Memory B cell (primary cell): ENCODE data around the gene SPTBN1.
A peak's percentile ranks its signal among the peaks of the same experiment; 100 is the strongest.

Experiments used
- ATAC-seq: fragments of 150-1000 bp; cut with Tn5 transposase; 2 replicates; pipeline ENCODE4 v1.10.0; 2021; ENCODE audit warnings: low read depth, mild to moderate bottlenecking, moderate library complexity
- DNase-seq, 2 donors: peaks; one replicate each; pipeline ENCODE4 v3.0.0; 2022; ENCODE audit warnings: low spot score in 2 of 2
- H3K27ac Mint-ChIP-seq: one replicate; pipeline ENCODE4 v1.8.0; 2022; ENCODE audit warnings: mild to moderate bottlenecking, moderate library complexity, mixed read lengths
- H3K27me3 Mint-ChIP-seq: one replicate; pipeline ENCODE4 v1.8.0; 2022; ENCODE audit warnings: mixed read lengths
- H3K36me3 Mint-ChIP-seq: one replicate; pipeline ENCODE4 v1.8.0; 2022; ENCODE audit warnings: mild to moderate bottlenecking, mixed read lengths
- H3K4me1 Mint-ChIP-seq: one replicate; pipeline ENCODE4 v1.8.0; 2022; ENCODE audit warnings: mixed read lengths
- H3K4me3 Mint-ChIP-seq: one replicate; pipeline ENCODE4 v1.8.0; 2022; ENCODE audit warnings: mild to moderate bottlenecking, moderate library complexity, mixed read lengths
- H3K9me3 Mint-ChIP-seq: one replicate; pipeline ENCODE4 v1.8.0; 2022; ENCODE audit warnings: mixed read lengths

Gene SPTBN1

GRCh38 chr2:54595161-54595803 lies 139.2 kb downstream of the SPTBN1 start:
- peak overlapping the region; percentile 9 for H3K4me3 Mint-ChIP-seq
- peak overlapping the region; percentile 86 for H3K27ac Mint-ChIP-seq
- peaks cover 16% of the 10 kb centered on the region for H3K36me3 Mint-ChIP-seq
- no peak for ATAC-seq
- no peak for DNase-seq
- no peaks in the 10 kb centered on the region for H3K9me3 Mint-ChIP-seq
- H3K27me3 Mint-ChIP-seq = no peaks in the 10 kb centered on the region
- H3K4me1 Mint-ChIP-seq = peaks cover 59% of the 10 kb centered on the region

- H3K9me3 Mint-ChIP-seq = no peaks in the 10 kb centered on the region
- peak overlapping the region; percentile 77 for H3K4me3 Mint-ChIP-seq
- H3K27me3 Mint-ChIP-seq = no peaks in the 10 kb centered on the region
- peak overlapping the region; percentile 86 for H3K27ac Mint-ChIP-seq
- DNase-seq (no peak), ATAC-seq (no peak)
- H3K4me1 Mint-ChIP-seq = peaks cover 52% of the 10 kb centered on the region
- peaks cover 17% of the 10 kb centered on the region for H3K36me3 Mint-ChIP-seq
Measured at GRCh38 chr2:54595999-54596902, 140.1 kb downstream of the SPTBN1 start.

GRCh38 chr2:54597153-54597848 lies 141.2 kb downstream of the SPTBN1 start:
- Mint-ChIP-seq H3K27me3 (no peaks in the 10 kb centered on the region), H3K4me3 (no peak overlapping the region), H3K27ac (peak overlapping the region; percentile 86), H3K9me3 (no peaks in the 10 kb centered on the region), H3K36me3 (peaks cover 17% of the 10 kb centered on the region), H3K4me1 (peaks cover 51% of the 10 kb centered on the region)
- peak; percentile 31 for ATAC-seq
- DNase-seq = no peak

- Mint-ChIP-seq H3K9me3 (no peaks in the 10 kb centered on the region), H3K4me3 (no peak overlapping the region), H3K4me1 (peaks cover 54% of the 10 kb centered on the region), H3K36me3 (peaks cover 15% of the 10 kb centered on the region), H3K27me3 (no peaks in the 10 kb centered on the region), H3K27ac (no peak overlapping the region)
- ATAC-seq (no peak), DNase-seq (no peak)
Measured at GRCh38 chr2:54598347-54599325, 142.5 kb downstream of the SPTBN1 start.

GRCh38 chr2:54599326-54599710 lies 143.2 kb downstream of the SPTBN1 start:
- no peak for DNase-seq
- no peak for ATAC-seq

GRCh38 chr2:54599914-54600313 lies 143.8 kb downstream of the SPTBN1 start:
- no peak for ATAC-seq
- peaks cover 56% of the 10 kb centered on the region for H3K4me1 Mint-ChIP-seq
- H3K9me3 Mint-ChIP-seq = no peaks in the 10 kb centered on the region
- H3K36me3 Mint-ChIP-seq = peaks cover 15% of the 10 kb centered on the region
- H3K27ac Mint-ChIP-seq = no peak overlapping the region
- H3K27me3 Mint-ChIP-seq = no peaks in the 10 kb centered on the region
- no peak for DNase-seq
- H3K4me3 Mint-ChIP-seq = no peak overlapping the region

More at GRCh38 chr2:54599326-54599710, 143.2 kb downstream of the SPTBN1 start:
- H3K4me1 Mint-ChIP-seq = peaks cover 51% of the 10 kb centered on the region
- no peaks in the 10 kb centered on the region for H3K9me3 Mint-ChIP-seq
- H3K4me3 Mint-ChIP-seq = no peak overlapping the region
- H3K27ac Mint-ChIP-seq = no peak overlapping the region
- no peaks in the 10 kb centered on the region for H3K27me3 Mint-ChIP-seq
- H3K36me3 Mint-ChIP-seq = peaks cover 15% of the 10 kb centered on the region

- peaks cover 12% of the 10 kb centered on the region for H3K36me3 Mint-ChIP-seq
- peaks cover 56% of the 10 kb centered on the region for H3K4me1 Mint-ChIP-seq
- H3K27me3 Mint-ChIP-seq = no peaks in the 10 kb centered on the region
- H3K9me3 Mint-ChIP-seq = no peaks in the 10 kb centered on the region
- ATAC-seq (no peak), DNase-seq (no peak)
- peak overlapping the region; percentile 41 for H3K27ac Mint-ChIP-seq
- no peak overlapping the region for H3K4me3 Mint-ChIP-seq
Measured at GRCh38 chr2:54601339-54601738, 145.2 kb downstream of the SPTBN1 start.

- Mint-ChIP-seq H3K9me3 (no peaks in the 10 kb centered on the region), H3K27me3 (no peaks in the 10 kb centered on the region), H3K36me3 (peaks cover 12% of the 10 kb centered on the region), H3K4me3 (no peak overlapping the region), H3K27ac (peak overlapping the region; percentile 67), H3K4me1 (peaks cover 46% of the 10 kb centered on the region)
- DNase-seq (no peak), ATAC-seq (no peak)
Measured at GRCh38 chr2:54602736-54603322, 146.7 kb downstream of the SPTBN1 start.

GRCh38 chr2:54603357-54603756 lies 147.2 kb downstream of the SPTBN1 start:
- Mint-ChIP-seq H3K36me3 (peaks cover 15% of the 10 kb centered on the region), H3K9me3 (no peaks in the 10 kb centered on the region), H3K27me3 (no peaks in the 10 kb centered on the region), H3K4me1 (peaks cover 49% of the 10 kb centered on the region), H3K4me3 (no peak overlapping the region), H3K27ac (peak overlapping the region; percentile 73)
- no peak for DNase-seq
- ATAC-seq = no peak

GRCh38 chr2:54603796-54604195 lies 147.7 kb downstream of the SPTBN1 start:
- Mint-ChIP-seq H3K4me1 (peaks cover 50% of the 10 kb centered on the region), H3K27me3 (no peaks in the 10 kb centered on the region), H3K4me3 (no peak overlapping the region), H3K36me3 (peaks cover 15% of the 10 kb centered on the region), H3K9me3 (no peaks in the 10 kb centered on the region), H3K27ac (peak overlapping the region; percentile 73)
- ATAC-seq (no peak), DNase-seq (no peak)

GRCh38 chr2:54604871-54605270 lies 148.7 kb downstream of the SPTBN1 start:
- Mint-ChIP-seq H3K36me3 (peaks cover 13% of the 10 kb centered on the region), H3K27ac (peak overlapping the region; percentile 73), H3K4me3 (no peak overlapping the region), H3K9me3 (no peaks in the 10 kb centered on the region), H3K27me3 (no peaks in the 10 kb centered on the region), H3K4me1 (peaks cover 53% of the 10 kb centered on the region)
- DNase-seq (no peak), ATAC-seq (no peak)

GRCh38 chr2:54605836-54606235 lies 149.7 kb downstream of the SPTBN1 start:
- Mint-ChIP-seq H3K4me1 (peaks cover 54% of the 10 kb centered on the region), H3K27ac (peak overlapping the region; percentile 72), H3K4me3 (no peak overlapping the region), H3K9me3 (no peaks in the 10 kb centered on the region), H3K27me3 (no peaks in the 10 kb centered on the region), H3K36me3 (peaks cover 11% of the 10 kb centered on the region)
- ATAC-seq (no peak), DNase-seq (no peak)

GRCh38 chr2:54606393-54606958 lies 150.3 kb downstream of the SPTBN1 start:
- H3K9me3 Mint-ChIP-seq = no peaks in the 10 kb centered on the region
- H3K4me3 Mint-ChIP-seq = no peak overlapping the region
- H3K4me1 Mint-ChIP-seq = peaks cover 54% of the 10 kb centered on the region
- H3K27ac Mint-ChIP-seq = no peak overlapping the region
- no peak for DNase-seq
- no peak for ATAC-seq
- peaks cover 11% of the 10 kb centered on the region for H3K36me3 Mint-ChIP-seq
- H3K27me3 Mint-ChIP-seq = no peaks in the 10 kb centered on the region
